ENCODE data around the gene PCMT1.

DNA sequence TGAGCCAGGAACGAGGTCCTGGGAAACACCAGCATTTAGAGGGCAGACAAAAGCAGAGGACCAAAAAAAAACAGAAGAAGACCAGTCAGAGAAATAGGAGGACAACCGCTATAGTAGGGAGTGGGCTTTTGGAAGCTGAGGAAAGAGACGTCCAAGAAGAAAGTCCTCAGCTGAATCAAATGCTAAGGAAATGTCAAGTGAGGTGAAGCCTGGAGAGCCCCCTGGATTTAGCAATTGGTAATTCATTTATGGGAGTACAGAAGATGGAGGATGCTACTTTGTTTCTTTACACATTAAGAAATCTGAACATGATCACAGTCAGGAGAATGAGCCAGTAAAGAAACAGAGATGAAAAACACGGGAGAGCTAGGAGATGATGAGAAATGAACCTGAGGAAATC, 73.5 kb downstream of the PCMT1 start:
- TF ChIP-seq, protein P1, sequence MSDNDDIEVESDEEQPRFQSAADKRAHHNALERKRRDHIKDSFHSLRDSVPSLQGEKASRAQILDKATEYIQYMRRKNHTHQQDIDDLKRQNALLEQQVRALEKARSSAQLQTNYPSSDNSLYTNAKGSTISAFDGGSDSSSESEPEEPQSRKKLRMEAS (IDR thresholded peaks at IDR 0.05) = no peak
- TF ChIP-seq, protein P2, sequence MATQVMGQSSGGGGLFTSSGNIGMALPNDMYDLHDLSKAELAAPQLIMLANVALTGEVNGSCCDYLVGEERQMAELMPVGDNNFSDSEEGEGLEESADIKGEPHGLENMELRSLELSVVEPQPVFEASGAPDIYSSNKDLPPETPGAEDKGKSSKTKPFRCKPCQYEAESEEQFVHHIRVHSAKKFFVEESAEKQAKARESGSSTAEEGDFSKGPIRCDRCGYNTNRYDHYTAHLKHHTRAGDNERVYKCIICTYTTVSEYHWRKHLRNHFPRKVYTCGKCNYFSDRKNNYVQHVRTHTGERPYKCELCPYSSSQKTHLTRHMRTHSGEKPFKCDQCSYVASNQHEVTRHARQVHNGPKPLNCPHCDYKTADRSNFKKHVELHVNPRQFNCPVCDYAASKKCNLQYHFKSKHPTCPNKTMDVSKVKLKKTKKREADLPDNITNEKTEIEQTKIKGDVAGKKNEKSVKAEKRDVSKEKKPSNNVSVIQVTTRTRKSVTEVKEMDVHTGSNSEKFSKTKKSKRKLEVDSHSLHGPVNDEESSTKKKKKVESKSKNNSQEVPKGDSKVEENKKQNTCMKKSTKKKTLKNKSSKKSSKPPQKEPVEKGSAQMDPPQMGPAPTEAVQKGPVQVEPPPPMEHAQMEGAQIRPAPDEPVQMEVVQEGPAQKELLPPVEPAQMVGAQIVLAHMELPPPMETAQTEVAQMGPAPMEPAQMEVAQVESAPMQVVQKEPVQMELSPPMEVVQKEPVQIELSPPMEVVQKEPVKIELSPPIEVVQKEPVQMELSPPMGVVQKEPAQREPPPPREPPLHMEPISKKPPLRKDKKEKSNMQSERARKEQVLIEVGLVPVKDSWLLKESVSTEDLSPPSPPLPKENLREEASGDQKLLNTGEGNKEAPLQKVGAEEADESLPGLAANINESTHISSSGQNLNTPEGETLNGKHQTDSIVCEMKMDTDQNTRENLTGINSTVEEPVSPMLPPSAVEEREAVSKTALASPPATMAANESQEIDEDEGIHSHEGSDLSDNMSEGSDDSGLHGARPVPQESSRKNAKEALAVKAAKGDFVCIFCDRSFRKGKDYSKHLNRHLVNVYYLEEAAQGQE (IDR thresholded peaks at IDR 0.05) = no peak
